GM12801 (cell line): Measurements from ENCODE around the gene PTTG1.

Experiments
- CTCF ChIP-seq: IDR thresholded peaks from one replicate; pipeline ENCODE4 v1.5.1; 2011; ENCODE audit warnings: control low read depth; ENCODE audit not compliant: insufficient read length; ENCODE audit errors: extremely low read depth

The PTTG1 gene

GRCh38 chr5:160448886-160449285, 27.2 kb downstream of the PTTG1 start:
- TF ChIP-seq CTCF: no peak

- TF ChIP-seq CTCF: no peak
These were observed 27.8 kb downstream of the PTTG1 start for GRCh38 chr5:160449458-160449857.

DNA sequence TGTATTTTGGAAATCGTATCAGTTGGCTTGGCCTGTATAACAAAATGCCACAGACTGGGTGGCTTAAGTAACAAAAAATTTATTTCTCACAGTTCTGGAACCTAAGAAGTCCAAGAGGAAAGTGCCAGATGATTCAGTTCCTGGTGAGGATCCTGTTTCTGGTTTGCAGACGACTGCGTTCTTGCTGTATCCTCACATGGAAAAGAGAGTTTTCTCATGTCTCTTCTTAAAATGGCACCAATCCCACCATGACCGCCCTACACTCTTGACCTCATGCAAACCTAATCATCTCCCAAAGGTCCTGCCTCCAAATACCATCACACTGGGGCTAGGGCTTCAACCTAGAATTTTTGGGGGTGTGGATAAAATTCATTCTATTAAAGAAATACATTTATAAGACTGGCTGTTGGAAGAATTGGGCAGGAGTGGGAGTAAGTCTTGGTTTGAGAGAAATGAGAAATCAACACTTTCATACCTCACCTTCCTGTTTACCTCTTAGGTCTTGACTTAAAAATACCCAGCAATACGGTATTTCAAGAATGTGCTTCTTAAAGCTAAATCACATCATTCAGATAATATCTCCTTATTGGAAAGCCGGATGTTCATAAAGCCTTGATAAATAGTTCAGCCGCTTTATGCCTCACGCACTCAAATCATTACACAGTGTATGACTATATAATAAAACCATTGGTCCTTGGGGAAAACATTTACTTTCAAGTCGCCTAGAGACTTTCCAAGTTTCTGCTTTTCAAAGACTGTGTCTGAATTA, 28.7 kb downstream of the PTTG1 start:
- no peak for TF ChIP-seq CTCF

GRCh38 chr5:160451281-160451680, 29.6 kb downstream of the PTTG1 start:
- TF ChIP-seq CTCF: no peak

DNA sequence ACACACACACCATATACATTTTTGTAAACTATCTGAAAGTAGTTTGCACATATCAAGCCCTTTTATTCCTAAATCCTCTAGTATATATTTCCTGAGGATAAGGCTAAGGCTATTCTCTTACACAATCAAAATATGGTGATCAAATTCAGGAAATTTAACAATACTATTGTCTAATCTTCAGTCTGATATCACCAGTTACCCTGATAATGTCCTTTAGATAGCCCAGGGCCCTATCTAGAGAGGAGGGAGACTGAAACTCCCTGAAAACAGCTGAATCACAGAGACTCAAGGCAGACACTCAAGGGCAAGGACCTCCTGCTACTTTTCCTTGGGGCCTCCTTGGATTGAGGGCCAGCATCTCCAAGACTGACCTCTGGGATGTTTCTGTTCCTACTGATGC, 30.4 kb downstream of the PTTG1 start:
- no peak for TF ChIP-seq CTCF

- no peak for TF ChIP-seq CTCF
These were observed 31.1 kb downstream of the PTTG1 start for GRCh38 chr5:160452795-160453194.

GRCh38 chr5:160453751-160454150, 32.1 kb downstream of the PTTG1 start:
- TF ChIP-seq CTCF: no peak
